ENCODE measurements around the gene RERG. TPM values are rescaled to one million over a fixed set of nuclear protein-coding genes. Genes with fewer than 3 reads are reported as not detected.

RERG gene
- total RNA-seq, 1 experiment from 2014 or later, result 0.14 TPM

DNA sequence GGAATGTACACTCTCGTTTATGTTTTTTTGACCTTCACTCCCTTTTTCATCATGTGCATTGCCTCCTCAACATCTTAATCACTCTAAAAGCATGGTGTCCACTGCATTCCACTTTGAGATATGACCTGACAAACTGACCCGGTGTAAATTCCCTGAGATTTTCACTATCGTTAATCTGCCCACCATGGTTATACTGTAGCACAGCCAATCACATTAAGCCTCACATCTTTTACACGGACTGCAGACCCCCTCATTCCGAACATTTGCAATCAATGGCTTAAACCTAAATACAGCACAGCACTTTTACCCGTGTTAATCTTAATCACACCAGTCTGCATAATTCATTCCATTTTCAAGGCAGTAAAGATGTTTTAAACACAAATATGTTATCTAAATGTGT is 2.4 kb downstream of the RERG start:
- DNase-seq (ENCODE audit: low spot score), result no peak

- no peak for DNase-seq (ENCODE audit: low spot score)
Observed at GRCh38 chr12:15216036-15216889, 5.0 kb downstream of the RERG start.

DNA sequence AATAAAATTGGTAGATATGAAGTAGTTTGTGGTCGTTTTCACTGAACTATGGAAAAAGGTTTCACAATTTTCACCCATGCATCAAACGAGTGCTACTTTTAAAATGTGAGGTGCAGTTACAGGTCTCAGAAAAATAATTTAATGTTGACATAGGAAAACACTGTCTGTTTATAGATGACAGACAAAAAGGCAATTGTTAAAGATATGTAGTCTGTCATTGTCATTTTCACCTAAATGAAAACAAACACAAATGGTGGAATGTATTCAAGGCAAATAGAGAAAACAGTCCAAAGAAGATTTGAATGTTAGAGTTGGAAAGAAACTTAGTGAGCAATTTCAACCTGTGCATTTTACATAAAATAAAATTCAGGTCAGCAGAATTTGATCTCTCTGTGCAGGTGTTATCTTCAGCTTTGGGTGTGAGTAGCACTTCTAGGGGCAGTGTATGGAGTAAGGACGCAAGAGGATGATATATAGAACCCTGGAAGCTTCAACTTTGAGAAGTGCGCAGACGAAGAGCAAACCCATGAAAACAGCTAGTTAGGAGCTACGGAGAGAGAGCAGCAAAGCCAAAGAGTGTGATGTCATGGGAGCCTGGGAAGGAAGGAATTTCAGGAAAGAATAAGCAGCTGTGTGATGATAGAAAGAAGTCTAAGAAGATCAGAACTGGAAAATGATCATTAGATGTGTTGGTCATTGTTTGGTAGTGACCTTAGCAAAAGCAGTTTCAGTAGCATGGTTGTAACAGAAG is 6.2 kb downstream of the RERG start:
- no peak for DNase-seq (ENCODE audit: low spot score)

DNA sequence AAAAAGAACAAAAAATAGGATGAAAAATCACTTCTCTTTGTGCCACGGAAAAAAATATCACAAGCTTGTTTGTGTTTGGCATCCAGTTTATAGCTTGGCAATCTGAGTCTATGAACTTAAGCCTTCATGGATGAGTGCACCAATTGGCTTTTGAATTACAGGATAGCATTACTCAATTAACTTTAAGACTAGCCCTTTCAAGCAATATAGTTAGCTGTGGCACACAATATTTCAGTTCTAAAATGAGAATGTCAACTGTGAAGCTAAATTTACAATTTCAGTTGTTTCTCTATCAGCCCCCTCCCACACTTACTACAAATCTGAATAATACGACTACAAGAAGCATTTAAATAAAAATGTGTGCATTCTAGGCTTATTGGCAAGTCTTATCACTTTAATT is 8.3 kb downstream of the RERG start:
- no peak for DNase-seq (ENCODE audit: low spot score)

GRCh38 chr12:15209782-15210181 is 11.4 kb downstream of the RERG start:
- DNase-seq (ENCODE audit: low spot score), result no peak

DNA sequence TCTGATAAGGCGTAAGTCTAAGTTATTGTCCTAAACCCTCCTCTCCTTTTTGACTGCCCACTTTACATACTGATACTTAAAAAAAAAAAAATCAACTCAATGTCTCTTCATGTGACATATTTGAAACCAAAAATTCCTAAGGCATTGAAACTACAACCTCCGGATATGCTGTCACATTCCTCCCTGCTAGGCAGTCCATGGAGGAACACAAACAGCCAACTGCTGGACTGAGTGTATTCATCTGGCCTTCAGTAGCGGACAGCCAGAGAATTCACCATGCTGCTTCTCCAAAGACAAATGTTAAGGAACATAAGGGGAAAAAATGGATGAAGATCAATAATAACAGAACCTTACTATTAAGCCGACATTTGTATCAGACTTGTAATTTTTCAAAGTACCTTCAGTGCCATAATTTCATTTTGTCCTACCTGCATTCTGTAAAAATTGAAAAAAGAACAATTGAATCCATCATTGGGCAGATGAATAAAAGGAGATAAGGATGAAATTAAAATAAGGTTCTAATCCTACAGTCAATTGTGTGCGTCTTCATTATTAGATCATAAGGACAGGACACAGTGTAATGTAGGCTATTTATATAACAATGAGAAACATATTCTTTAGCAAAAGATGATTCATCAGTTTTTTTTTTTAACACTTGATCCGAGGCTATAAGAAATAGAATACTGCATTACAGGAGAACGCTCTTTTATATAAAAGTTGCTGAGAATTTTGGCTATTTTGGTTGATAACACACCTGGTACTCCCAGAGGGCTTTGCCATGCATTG is 12.2 kb downstream of the RERG start:
- DNase-seq (ENCODE audit: low spot score), result no peak

GRCh38 chr12:15208140-15208539 is 13.1 kb downstream of the RERG start:
- no peak for DNase-seq (ENCODE audit: low spot score)

DNA sequence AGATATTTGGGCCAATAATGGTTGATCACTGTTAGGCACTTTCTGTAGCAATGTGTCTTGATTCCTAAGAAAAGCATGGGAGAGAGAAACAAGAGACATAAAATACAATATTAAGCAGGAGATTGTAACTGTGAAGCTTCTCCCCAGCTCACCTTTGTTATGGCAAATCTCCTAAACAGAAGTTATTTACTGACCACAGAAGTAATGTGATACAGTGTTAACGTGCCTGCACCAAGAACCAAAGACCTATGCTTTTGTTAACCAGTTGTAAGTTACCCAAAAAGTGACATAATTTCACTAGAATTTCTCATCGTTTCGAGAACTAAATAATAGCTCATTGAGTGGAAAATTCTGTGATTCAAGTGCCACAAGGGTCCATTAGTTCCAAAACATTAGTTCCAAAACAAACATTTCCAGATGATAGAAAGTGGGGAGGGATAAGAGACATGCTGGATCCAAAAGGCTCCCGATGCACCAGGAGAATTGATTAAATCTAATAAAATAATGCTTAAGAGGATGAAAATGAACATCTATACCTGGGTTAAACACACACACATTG is 14.3 kb downstream of the RERG start:
- no peak for DNase-seq (ENCODE audit: low spot score)

GRCh38 chr12:15206338-15206737 is 14.9 kb downstream of the RERG start:
- no peak for DNase-seq (ENCODE audit: low spot score)

- no peak for DNase-seq (ENCODE audit: low spot score)
Observed at GRCh38 chr12:15205341-15206010, 15.7 kb downstream of the RERG start.

- no peak for DNase-seq (ENCODE audit: low spot score)
Observed at GRCh38 chr12:15201456-15201855, 19.8 kb downstream of the RERG start.

DNA sequence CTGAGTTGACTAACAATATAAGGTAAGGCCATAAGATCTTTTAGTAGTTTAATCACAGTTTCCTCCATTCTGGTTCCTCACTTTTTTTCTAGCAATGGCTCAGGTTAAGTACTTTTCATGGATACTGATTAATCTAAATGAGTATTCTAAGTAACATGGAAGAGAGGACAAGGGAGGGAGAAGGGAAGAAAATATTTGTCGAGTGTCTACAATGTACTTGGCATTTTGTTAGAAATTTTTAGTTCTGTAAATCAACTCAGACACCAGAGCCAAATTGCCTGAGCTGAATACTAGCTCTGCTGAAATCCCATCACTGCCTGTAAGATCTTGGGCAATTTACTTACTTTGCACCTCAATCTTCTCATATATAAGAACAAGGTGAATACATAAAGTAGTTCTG is 20.2 kb downstream of the RERG start:
- DNase-seq (ENCODE audit: low spot score), result no peak

DNA sequence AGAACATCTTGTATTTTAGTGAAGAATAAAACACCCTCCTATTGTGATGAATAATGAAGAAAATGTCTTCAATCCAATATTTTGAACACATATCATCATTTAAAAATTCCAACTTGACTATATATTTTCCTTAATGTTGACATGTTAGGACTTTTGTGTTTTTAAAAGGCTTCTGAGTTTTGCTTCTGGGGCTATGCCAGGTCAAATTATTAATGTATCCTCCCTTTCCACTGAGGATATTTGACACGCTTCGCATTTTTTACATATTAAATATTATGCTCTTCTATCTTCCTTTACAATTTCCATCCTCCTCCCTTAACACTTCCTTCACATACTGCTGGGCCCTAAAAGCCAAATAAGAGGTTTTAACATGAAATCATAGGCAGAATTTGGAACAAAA is 20.6 kb downstream of the RERG start:
- no peak for DNase-seq (ENCODE audit: low spot score)

GRCh38 chr12:15199930-15200329 is 21.3 kb downstream of the RERG start:
- DNase-seq (ENCODE audit: low spot score), result no peak

DNA sequence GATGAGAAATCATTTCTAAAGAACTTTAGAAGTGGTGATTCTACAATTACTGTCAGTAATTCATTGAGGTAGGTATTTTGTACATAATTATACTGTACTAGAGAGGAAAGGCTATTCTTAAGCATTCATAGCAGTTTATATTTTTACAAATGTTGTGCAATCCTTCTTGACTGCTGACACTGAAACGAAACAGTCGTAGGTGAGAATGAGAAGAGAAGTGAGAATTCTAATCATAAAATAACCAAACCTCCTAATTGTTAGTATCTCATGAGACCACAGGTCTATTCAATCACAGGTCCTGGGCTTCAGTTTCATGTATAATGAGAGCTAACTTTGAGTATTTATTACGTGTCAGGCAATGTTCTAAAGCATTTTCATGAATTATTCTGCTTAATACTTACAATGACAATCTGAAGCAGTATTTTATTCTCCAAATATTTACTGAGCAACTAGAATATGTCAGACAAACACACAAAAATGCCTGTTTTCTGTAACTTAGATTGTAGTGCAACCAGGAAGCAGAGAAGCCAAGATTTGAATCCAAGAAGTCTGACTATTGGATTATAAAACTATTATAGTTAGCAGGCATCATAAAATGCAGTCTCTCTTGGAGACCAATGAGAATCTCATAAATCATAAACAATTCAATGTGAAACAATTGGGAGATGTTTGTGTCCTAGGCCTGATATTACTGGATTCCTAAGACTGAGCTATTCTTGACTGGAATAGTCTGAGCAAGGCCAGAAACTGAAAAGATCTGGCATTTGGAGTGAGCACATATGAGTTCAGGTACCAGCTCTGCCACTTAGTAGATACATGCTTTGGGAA is 24.3 kb downstream of the RERG start:
- DNase-seq (ENCODE audit: low spot score), result no peak

- DNase-seq (ENCODE audit: low spot score), result no peak
Observed at GRCh38 chr12:15196221-15196620, 25.0 kb downstream of the RERG start.

GRCh38 chr12:15194456-15195368 is 26.5 kb downstream of the RERG start:
- DNase-seq (ENCODE audit: low spot score), result no peak

DNA sequence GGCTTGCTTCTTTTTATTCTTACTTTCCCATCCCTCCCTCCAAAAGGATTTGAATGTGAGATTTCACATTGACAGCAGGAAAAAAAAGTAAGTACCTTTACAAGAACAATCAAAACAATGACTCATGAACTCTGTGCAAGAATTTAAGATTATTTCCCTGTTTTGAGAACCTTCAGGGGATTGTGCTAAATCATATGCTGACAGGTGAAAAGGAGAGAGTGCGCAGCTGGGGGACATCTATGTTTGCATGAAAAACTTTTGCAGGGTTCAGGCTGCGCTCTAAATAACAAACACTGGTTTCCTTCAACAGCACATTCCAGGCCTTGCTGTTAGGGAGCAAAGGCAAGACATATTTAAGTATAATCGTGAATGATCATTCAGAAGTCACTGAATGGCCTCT is 27.3 kb downstream of the RERG start:
- no peak for DNase-seq (ENCODE audit: low spot score)

- DNase-seq (ENCODE audit: low spot score), result no peak
Observed at GRCh38 chr12:15192720-15193119, 28.5 kb downstream of the RERG start.

GRCh38 chr12:15188127-15188526 is 33.1 kb downstream of the RERG start:
- no peak for DNase-seq (ENCODE audit: low spot score)

Data from H4 (cell line).